GM19351 (cell line): Measurements from ENCODE around the gene LMO2.

Experiments
- ATAC-seq: cut with Tn5 transposase; IDR thresholded peaks from one replicate; pipeline ENCODE4 v1.9.1; 2021; ENCODE audit warnings: mild to moderate bottlenecking, moderate library complexity; ENCODE audit not compliant: unreplicated experiment

Gene LMO2

GRCh38 chr11:33915526-33915925 lies 23.6 kb upstream of the LMO2 start:
- ATAC-seq: no peak

GRCh38 chr11:33913991-33914390 lies 22.1 kb upstream of the LMO2 start:
- no peak for ATAC-seq

- peak; percentile 85 for ATAC-seq
These were observed 20.8 kb upstream of the LMO2 start for GRCh38 chr11:33912405-33913361.

- no peak for ATAC-seq
These were observed 19.1 kb upstream of the LMO2 start for GRCh38 chr11:33910958-33911339.

GRCh38 chr11:33910296-33910957 lies 18.6 kb upstream of the LMO2 start:
- no peak for ATAC-seq

- no peak for ATAC-seq
These were observed 17.7 kb upstream of the LMO2 start for GRCh38 chr11:33909552-33909951.

- no peak for ATAC-seq
These were observed 17.3 kb upstream of the LMO2 start for GRCh38 chr11:33909150-33909549.

GRCh38 chr11:33907421-33907820 lies 15.5 kb upstream of the LMO2 start:
- no peak for ATAC-seq

- ATAC-seq: no peak
These were observed 14.8 kb upstream of the LMO2 start for GRCh38 chr11:33906484-33907186.

GRCh38 chr11:33904102-33904501 lies 12.2 kb upstream of the LMO2 start:
- no peak for ATAC-seq

GRCh38 chr11:33900159-33900840 lies 8.4 kb upstream of the LMO2 start:
- no peak for ATAC-seq

GRCh38 chr11:33899400-33900037 lies 7.6 kb upstream of the LMO2 start:
- ATAC-seq: no peak

- no peak for ATAC-seq
These were observed 7.1 kb upstream of the LMO2 start for GRCh38 chr11:33898957-33899356.

- ATAC-seq: no peak
These were observed 6.0 kb upstream of the LMO2 start for GRCh38 chr11:33897761-33898375.

- no peak for ATAC-seq
These were observed 5.0 kb upstream of the LMO2 start for GRCh38 chr11:33896911-33897310.

- ATAC-seq: no peak
These were observed 3.9 kb upstream of the LMO2 start for GRCh38 chr11:33895752-33896137.

GRCh38 chr11:33894398-33894746 lies 2.5 kb upstream of the LMO2 start:
- ATAC-seq: no peak

GRCh38 chr11:33893711-33894397 lies 2.0 kb upstream of the LMO2 start:
- peak; percentile 87 for ATAC-seq

- ATAC-seq: no peak
These were observed 1.2 kb upstream of the LMO2 start for GRCh38 chr11:33892906-33893594.
